GM19328 (cell line): ENCODE measurements around the gene ACTL8.

Experiments used
- ATAC-seq: cut with Tn5 transposase; IDR thresholded peaks from one replicate; pipeline ENCODE4 v1.9.1; 2021; ENCODE audit warnings: mild to moderate bottlenecking, moderate library complexity; ENCODE audit not compliant: unreplicated experiment

ACTL8 gene

GRCh38 chr1:17869815-17870214 lies 114.7 kb downstream of the ACTL8 start:
- ATAC-seq = no peak

- ATAC-seq = no peak
Observed at GRCh38 chr1:17870679-17871078, 115.5 kb downstream of the ACTL8 start.

GRCh38 chr1:17873007-17873675 lies 118.0 kb downstream of the ACTL8 start:
- no peak for ATAC-seq

GRCh38 chr1:17874231-17874630 lies 119.1 kb downstream of the ACTL8 start:
- no peak for ATAC-seq

GRCh38 chr1:17874710-17875109 lies 119.6 kb downstream of the ACTL8 start:
- no peak for ATAC-seq

GRCh38 chr1:17875171-17875881 lies 120.2 kb downstream of the ACTL8 start:
- ATAC-seq = no peak

GRCh38 chr1:17875882-17876280 lies 120.7 kb downstream of the ACTL8 start:
- no peak for ATAC-seq
